AG20443 (cell line): ENCODE results near the gene PLEKHA6.
"Not testable (repeated sequence)": the region's sequence is repeated elsewhere in the genome, so short reads cannot be mapped to it uniquely, and the experiment has no call there.

Experiments used
- DNase-seq: peaks from one replicate; pipeline ENCODE4 v3.0.0; 2012; ENCODE audit warnings: low spot score, mixed read lengths

The PLEKHA6 gene

DNA sequence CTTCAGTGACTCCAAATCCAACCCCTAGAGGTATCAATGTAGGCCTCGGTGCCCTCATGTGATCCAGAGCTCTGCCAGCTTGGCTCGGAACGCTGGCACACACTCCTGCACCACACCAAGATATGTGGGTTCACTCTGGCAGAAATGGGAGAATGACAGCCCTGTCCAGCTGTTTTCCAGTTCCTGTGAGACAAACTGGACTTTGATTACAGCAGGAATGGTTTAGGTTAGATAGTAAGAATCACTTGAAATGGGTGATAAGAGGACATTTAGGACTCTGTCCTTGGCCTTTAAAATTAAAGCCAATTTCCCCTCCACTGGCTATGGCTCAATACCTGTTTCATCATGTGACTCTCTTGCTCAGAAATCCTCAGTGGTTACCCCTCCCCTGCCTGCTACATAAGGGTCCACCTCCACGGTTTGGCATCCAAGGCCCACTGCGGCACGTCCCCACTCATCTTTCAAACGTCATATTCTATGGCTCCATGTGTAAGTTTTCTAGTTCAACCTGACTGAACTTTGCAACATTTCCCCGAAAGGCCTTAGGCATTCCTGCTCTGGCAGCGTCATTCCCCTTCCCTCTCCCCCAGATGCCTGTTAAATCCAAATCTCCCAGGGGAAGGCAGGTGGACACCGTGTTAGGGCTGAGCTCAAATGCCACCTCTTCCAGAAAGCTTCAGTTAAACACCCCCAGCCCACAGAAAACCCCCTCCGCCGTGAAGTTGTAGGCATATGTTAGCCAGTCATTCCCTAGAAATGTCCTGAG lies 44.7 kb downstream of the PLEKHA6 start:
- no peak for DNase-seq

DNA sequence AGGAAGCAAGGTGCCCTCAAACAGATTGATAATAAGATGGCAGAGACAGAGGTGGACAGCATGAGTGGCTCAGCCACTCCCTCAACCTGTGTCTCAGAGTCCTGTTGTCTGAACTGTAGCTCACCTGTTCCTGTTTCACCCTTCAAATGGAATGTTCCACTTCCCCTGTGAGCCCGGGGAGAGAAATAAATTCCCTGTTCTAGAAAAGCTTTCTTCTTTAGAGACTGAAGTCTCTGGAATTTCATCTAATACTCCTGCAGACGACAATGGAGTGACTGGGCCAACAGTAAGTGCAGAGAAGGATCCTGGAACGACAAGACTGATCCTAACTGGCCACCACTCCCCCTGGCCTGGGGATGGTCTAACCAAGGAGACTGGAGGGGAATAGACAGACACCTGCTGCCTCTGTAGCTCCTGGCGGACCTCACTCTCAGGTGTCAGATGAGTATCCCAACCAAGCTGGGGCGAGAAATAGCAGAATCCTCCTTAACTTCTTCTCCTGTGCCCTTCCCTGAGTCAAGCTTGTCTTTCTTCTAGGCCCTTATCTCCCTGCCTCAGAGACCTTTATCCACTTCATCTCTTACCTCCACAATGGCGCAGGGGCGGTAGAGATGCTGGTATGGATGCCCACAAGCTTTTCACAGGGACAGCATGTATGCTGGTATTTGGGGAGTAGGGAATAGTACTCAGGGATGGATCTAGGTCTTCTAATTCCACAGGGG lies 45.4 kb downstream of the PLEKHA6 start:
- no peak for DNase-seq

DNA sequence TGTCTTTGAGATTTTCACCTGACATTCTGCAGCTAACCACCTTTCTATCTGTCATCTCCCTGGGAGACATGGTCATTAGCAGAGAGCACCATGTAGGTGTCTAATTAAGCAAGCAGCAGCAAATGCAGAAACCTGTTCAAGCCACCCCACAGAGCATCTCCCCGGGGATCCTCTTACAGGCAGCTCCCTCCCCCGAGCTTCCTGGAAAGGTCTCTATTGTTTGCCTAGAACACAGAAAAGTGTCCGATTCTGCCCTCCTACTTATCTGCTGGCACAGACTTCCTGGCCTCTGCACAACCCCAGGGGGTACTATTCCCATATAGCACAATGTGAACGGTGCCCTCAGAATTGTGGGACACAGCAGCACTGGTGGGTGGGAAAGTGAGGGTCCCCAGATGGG lies 46.1 kb downstream of the PLEKHA6 start:
- no peak for DNase-seq

DNA sequence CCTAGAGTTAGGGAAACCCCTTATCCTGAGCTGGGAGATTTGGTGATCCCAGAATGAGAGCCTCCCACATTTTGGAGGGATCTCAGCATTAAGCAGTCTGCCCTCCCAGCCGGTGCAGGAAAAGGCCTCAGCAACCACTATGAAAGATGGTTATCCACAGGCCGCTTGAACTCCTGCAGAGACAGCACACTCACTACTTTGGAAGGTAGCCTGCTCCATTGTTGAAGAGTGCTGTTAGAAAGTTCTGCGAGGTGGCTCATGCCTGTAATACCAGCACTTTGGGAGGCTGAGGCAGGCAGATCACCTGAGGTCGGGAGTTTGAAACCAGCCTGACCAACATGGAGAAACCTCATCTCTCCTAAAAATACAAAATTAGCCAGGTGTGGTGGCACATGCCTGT lies 48.8 kb downstream of the PLEKHA6 start:
- not testable (repeated sequence) for DNase-seq

DNA sequence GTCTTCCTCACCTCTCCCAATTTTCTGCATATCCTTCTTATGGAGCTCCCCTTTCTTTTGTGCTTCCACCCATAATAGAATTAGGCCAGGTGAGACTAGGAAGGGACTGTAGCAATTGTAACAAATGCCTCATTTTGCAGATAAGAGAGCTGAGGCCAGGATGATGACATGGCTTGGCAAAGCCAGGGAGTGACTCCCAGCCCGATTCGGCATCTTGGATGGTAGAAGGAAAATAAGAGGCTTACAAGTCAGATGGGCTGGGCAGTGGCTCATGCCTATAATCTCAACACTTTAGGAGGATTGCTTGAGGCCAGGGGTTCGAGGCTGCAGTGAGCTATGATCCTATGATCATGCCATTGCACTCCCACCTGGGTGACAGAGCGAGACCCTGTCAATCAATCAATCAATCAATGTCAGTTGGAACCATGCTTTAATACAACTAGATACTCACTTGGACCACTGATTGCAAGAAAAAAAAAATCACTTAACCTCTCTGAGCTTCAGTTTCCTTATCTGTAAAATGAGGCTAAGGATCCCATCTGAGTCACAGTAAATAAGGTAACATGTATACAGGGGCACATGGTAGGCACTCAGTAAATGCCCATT lies 51.6 kb downstream of the PLEKHA6 start:
- DNase-seq, result no peak

DNA sequence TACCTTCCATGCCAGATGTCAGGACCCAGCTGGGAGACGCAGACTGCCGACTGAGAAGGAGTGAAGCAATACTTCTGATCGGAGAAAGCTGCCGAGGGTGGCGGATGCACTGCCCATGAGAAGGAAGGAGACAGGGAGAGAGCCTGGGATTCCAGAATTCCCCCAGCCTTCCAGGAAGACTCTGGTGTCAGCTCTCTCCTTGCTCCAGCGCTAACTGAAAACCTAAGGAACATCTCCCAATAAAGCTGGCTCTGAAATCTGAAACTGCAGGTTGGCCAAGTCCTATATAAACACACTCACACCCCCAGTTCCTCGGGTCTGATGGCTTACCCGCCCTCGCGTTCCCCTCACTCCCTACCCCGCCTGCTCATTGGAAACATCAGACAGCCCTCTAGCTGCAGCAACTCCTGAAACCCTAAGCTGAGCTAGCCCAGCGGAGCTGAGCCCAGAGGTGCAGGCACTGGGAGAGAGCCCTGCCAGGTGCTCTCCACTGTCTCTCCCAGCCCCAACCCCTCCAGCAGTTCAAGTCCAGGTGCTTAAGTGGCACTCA lies 52.3 kb downstream of the PLEKHA6 start:
- DNase-seq, result peak; percentile 52

DNA sequence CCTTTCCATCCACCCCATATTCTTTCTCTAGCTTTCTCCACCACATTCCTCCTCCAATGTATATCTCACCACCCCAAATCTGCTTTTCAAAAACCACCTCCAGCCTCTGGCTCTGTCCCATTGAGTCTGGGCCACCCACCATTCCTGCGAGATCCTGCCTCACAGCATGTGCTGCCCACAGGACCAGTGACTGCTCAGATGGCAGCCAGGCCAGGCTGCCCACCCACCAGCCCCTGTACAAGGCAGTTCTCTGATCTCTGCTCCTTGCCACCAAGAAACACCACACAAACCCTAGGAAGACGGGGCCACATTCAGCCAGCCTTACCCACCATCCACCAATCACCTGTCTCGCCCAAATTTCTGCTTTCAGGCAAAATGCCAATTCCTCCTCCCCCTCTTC lies 53.7 kb downstream of the PLEKHA6 start:
- no peak for DNase-seq

DNA sequence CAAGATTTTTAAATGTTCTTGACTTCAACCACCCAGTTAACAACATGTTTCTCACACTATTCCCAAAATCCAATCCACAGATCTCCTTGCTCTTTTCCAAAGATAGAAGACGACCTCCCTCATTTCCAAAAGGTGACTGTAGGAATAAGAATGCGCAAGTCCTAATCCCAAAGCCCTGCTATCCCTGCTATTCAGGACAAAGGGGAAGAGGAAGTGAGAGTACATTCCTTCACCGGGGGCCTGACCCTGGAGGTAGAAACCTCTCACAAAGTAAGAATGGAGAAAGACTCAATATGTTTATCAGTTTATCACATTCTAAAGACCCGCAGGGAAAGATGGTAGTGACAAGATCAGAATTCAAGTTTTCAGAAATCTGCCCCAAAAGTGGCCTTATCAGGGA lies 55.7 kb downstream of the PLEKHA6 start:
- no peak for DNase-seq

DNA sequence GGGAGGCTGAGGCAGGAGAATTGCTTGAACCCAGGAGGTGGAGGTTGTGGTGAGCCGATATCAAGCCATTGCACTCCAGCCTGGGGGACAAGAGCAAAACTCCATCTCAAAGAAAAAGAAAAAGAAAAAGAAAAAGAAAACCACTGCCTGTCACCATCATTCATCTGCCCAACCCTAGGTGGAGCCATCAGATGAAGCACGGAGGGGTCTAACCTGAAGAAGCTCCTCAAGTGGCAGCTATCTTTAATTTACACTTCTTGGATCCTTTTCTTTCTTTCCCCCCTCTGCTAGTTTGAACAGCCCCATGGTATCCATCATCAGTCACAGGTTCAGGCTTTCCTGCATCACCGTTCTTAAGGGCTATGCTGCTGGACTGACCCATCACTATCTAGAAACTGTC lies 57.0 kb downstream of the PLEKHA6 start:
- DNase-seq, result no peak

DNA sequence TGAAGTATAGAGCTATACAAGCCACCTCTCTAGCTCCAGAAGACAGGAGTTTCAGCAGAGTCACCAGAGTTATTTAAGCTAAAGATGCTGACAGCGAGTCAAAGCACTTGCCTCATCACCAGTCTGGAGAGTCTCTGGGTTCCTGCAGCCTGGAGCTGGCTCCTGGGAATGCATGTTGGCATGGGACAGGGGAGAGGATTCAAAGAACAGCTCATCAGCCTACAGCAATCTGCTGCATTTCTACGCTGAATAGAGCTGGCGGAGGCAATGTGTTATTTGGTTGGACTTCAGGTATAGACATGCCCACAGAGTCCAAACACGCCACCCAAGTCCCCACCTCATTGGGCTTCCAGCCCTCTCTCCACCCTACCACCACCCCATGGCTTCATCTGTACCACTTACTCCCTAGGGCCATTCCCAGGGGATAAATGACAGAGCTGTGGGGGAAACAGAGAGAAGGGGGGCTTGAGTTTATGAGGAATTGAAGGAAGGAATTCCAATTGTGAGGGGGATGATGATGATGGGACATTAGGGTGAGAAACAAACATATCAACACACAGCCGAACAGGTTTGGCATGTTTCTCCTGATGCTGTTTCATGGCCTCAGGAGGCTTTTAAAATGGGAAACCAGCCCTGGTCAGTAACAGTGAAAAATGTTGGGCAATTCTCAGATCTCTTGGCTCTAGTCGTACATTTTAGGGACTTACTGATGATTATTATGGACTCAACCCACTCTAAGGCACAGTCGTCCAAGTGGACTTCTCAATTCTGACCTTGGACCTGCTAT lies 58.4 kb downstream of the PLEKHA6 start:
- DNase-seq, result no peak

DNA sequence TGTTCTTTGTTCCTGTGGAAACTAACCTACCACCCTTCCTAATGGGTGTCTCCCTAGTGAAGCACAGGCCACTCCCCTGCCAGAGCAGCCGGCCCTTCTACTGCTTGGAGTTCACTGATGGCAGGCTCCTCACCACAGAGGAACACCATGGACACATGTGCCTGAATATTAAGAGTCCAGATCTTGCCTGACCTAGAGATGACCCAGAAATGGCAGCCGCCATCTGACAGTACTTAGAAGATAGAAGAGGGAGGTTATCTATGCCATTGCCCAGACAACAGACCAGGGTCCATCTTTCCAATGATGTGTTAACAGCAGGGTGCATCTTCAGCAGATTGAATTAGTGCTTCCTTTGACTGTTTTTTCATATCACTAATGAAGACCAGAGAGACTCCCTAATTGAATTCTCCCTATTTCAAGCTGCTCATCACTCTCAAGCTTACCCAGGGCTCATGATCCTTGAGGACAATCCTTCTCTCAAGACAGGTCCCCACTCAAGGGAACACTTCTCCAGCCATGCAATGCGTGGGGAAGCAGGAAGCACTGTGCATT lies 59.8 kb downstream of the PLEKHA6 start:
- no peak for DNase-seq

DNA sequence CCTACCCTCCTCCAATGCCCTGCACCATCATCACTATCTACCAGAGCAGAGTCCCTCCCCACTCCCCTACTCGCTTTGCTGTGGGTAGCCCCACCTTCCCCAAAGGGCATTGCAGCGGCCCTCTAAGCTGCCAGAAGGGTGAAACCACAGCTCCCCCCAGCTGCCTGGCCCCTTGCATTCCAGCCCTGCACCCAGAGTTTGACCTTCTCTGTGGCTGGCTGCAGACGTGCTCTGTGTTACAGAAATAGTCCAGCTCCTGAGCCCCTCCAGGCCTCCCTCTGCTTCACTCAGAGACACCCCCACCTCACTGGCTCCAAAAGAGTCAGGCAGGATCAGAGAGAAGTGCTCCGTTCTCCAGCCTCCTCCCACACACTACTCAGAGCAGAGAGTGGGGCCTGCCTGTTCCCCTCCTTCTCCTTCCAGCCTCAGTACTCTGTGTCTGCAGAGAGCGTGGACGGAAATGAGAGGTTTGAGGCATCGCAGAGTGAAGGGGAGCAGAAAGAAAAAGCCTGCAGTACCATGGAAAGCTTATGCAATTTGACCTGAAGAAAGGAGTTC lies 63.2 kb downstream of the PLEKHA6 start:
- DNase-seq, result peak; percentile 53

DNA sequence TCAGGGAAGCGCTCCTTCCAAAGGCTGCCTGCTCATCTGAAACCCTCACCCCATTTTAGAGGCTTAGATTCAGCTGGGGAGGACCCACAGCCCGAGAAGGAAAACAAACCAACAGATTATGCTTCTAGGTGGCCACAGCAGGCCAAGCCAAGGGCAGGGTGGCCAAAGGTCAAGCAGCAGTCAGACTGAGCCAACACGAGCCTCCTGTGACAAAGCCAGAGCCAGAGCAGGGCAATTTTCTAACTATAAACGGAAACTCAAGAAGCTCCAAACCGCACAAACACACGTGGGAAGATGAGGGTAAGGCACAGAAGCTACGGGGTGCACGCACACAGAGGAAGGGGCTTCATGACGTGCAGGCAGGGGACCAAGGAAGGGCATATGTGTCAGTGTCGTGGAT lies 64.1 kb downstream of the PLEKHA6 start:
- DNase-seq, result peak; percentile 41

DNA sequence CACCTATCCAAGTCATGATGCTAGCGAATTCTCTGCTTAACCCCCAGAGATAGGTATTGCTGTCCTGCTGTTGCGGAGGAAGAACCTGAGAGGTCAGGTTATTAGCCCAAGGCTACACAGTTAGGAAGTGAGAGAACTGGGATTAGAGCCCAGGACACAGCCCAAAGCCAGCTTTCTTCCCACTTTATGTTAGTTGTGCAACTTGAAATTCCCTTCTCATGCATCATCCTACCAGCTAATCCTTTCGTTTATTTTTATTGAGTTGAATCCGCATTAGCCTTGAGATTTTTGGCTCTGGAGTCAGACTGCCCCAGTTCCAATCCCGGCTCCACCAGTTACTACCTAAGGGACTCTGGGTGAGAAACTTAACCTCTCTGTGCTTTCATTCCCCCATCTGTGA lies 65.4 kb downstream of the PLEKHA6 start:
- DNase-seq, result peak; percentile 89

DNA sequence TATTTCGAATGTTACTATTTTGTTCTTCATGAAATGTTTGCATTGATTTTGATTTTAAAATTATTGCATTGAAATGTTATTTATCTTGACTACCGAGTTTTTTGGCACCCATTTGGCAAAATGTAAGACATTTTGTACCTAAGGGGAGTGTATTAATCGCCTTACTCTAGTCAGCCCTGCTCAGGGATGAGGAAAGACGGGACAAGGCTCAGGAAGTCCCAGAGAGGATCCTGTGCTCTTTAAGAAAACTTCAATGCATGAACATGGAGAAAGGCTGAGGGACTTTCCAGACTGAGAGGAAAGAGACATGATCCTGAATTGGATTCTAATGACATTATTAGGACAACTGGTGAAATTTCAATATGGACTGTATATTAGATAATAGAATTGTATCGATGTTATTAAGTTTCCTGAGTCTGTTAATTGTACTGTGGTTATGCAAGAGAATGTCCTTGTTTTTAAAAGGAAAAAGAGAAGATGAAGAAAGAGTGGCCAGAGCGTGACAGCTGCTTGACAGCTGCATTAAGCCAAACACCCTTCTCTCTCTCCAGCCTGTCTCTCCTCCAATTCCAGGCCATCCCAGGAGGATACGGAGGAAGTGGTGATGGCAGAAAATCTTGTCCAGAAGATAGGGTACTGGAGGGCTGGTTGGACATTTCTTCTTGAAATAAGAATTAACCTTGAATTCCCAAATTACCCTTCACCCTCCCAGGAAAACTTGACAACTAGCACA lies 66.0 kb downstream of the PLEKHA6 start:
- no peak for DNase-seq

DNA sequence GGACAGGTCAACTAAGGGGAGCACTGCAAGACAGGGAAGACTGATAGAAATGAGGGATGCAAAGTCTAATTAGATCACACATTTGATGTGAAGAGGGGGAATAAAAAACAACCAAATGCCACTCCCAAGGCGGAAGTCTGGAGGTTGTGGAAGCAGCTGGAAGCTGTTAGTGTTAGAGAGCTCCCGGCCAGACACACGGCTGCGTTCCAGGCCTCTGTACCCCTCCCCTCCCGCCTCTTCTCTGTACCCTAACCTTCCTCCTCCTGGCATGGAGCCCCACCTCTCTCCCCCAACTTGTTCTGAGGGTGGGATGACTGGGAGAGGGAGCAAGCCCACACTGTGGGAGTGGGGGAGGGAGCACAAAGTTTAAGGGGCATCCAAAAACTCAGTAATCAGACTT lies 67.0 kb downstream of the PLEKHA6 start:
- no peak for DNase-seq

DNA sequence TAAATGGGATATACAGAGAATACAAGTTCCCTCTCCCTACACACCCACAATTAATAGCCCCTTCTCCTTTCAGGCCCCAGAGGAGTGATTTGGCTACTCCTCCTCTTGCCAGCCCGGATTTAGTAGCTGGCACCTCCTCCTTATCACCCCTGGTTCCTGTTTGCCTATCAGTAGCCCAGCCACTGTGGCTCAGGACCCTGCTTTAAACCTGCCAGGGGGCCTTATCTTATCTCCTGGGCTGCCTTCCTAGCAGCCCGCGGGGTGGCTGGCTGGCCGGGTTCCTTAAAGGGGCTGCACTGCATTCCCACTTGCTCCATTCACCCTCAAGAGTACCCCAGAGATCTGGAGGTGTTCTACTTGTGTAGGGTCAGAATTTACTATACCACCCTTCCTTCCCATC lies 70.4 kb downstream of the PLEKHA6 start:
- DNase-seq, result no peak

DNA sequence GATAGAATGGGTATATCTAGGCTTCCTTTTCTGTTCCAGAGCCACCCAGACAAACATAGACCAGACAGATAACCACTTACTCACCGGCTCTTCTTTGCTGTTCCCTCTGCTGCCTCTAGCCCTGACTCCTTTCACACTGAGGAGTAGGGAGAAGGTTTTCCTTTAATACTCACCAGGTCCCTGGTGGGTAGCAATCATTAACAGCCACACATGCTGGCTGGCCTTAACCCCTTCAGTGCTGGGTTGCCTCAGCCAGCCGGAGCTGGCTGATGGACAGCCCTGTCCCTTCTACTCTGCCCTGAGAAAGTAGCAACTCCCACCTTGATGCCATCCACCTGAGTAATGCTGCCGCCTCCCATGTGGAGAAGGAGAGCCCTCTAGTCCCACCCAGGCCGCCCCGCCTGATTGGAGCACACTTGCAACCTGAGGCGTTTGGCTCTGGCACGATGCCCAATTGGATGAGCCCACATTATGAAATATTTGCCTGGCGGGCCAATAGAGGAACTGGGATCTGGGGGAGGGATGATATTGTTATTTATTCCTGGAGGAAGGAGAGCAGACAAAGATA lies 71.6 kb downstream of the PLEKHA6 start:
- no peak for DNase-seq

DNA sequence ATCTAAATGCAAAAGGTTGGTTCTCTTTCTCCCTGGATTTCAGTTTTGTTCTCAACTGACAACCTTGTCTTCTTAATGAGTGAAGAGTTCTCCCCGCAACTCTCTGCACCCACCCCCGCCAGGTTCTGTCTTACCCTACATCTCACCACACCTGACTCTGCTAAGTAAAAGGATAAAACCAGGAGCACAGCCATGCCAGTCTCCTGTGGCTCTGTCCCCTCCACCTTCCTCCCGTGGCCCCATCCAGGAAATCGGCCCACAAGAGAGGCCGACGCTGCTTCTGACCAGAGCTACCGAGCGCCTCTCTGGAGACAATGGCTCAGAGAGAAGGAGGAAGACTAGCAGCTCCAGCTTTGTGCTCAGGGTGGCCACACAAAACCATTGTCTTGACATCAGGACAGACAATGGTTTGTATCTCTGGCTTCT lies 72.2 kb downstream of the PLEKHA6 start:
- DNase-seq, result no peak

DNA sequence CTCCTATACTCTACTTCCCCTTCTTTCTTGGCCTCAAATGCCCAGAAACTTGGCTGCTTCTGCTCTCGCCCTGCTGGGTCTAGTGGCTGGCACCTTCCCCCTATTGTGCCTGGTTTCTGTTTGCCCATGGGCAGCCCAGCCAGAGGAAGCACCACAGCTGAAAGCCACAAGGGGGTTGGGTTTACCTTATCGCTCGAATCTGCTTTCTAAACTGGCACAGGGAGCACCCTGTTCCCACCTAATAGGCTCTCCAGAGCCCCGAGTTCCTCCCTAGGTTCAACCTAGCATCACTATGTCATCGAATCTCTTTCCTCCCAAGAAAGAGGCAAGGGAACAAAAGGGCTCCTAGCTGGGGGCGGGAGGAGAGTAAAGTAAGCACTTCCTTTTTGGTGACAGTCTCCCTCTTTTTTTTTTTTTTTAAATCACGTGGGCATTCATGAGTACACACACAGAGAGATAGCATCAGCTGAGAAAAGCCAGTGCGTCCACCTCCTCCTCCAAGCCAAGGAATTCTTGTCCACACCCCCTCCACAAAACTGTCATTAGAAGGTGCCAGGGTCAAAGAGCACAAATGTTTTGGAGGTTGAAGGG lies 72.8 kb downstream of the PLEKHA6 start:
- DNase-seq, result no peak
